DND-41 (cell line): ENCODE measurements around the gene UBD.

Experiments
- ATAC-seq: fragments of 200-7000 bp; cut with Tn5 transposase; 3 replicates; pipeline ENCODE4 v1.9.1; 2021; ENCODE audit warnings: low read depth; ENCODE audit not compliant: insufficient read depth
- DNase-seq: peaks from one replicate; pipeline ENCODE4 v3.0.0-alpha.2; 2020
- H2AFZ ChIP-seq: 2 replicates; pipeline ENCODE4 v1.6.0; 2012; ENCODE audit warnings: low read depth, low read length
- H3K27ac ChIP-seq: 2 replicates; pipeline ENCODE4 v1.5.1; 2012; ENCODE audit warnings: low read length, inconsistent platforms
- H3K27me3 ChIP-seq: fragments of 200-600 bp; sonication (generic); 2 replicates; pipeline ENCODE4 v1.6.0; 2012; ENCODE audit warnings: low read length, mild to moderate bottlenecking, inconsistent platforms; ENCODE audit not compliant: insufficient read depth, poor library complexity
- H3K36me3 ChIP-seq: 2 replicates; pipeline ENCODE4 v1.5.1; 2012; ENCODE audit warnings: low read length, inconsistent platforms; ENCODE audit not compliant: insufficient read depth
- H3K4me1 ChIP-seq: 2 replicates; pipeline ENCODE4 v1.5.1; 2012; ENCODE audit warnings: mild to moderate bottlenecking, low read length; ENCODE audit not compliant: insufficient read depth
- H3K4me2 ChIP-seq: 2 replicates; pipeline ENCODE4 v1.6.0; 2012; ENCODE audit warnings: mild to moderate bottlenecking, moderate library complexity, low read length, inconsistent platforms; ENCODE audit not compliant: insufficient read depth
- H3K4me3 ChIP-seq, 2 experiments: fragments of 200-600 bp in 1 of 2; shearing (Covaris generic) in 1 of 2; 2 replicates each; pipeline ENCODE4 v1.5.1; 2012 to 2016; ENCODE audit warnings: inconsistent platforms in 2 of 2, low read length in 2 of 2, mild to moderate bottlenecking in 2 of 2, low read depth in 1 of 2, moderate library complexity in 1 of 2
- H3K79me2 ChIP-seq: 2 replicates; pipeline ENCODE4 v1.6.0; 2012; ENCODE audit warnings: low read length, inconsistent platforms; ENCODE audit not compliant: insufficient read depth
- H3K9ac ChIP-seq: 2 replicates; pipeline ENCODE4 v1.6.0; 2012; ENCODE audit warnings: low read depth, mild to moderate bottlenecking, inconsistent platforms, low read length, moderate library complexity
- H3K9me3 ChIP-seq: 2 replicates; pipeline ENCODE4 v1.5.1; 2012; ENCODE audit warnings: low read length, moderate library complexity, mild to moderate bottlenecking, inconsistent platforms; ENCODE audit not compliant: insufficient read depth, severe bottlenecking
- H4K20me1 ChIP-seq: 2 replicates; pipeline ENCODE4 v1.6.0; 2012; ENCODE audit warnings: low read length; ENCODE audit not compliant: insufficient read depth
- CTCF ChIP-seq: IDR thresholded peaks from 2 replicates; pipeline ENCODE4 v1.5.1; 2012; ENCODE audit warnings: borderline replicate concordance, low read length, moderate library complexity, mild to moderate bottlenecking; ENCODE audit not compliant: poor library complexity, severe bottlenecking; ENCODE audit errors: extremely low read depth
- EZH2 ChIP-seq: IDR thresholded peaks from 3 replicates; pipeline ENCODE4 v1.6.1; 2012; ENCODE audit warnings: borderline replicate concordance, low read depth, mild to moderate bottlenecking, moderate library complexity, low read length, inconsistent platforms; ENCODE audit not compliant: severe bottlenecking

Gene UBD

GRCh38 chr6:29597184-29597583 lies 37.7 kb upstream of the UBD start:
- H3K9me3 ChIP-seq: no peaks in the 10 kb centered on the region
- ATAC-seq: no peak

GRCh38 chr6:29596381-29596900 lies 36.9 kb upstream of the UBD start:
- DNase-seq: no peak
- no peaks in the 10 kb centered on the region for H3K36me3 ChIP-seq
- H2AFZ ChIP-seq: no peak overlapping the region
- TF ChIP-seq EZH2 (no peak), CTCF (no peak)
- H3K4me1 ChIP-seq: no peaks in the 10 kb centered on the region
- no peak for ATAC-seq
- H3K4me3 ChIP-seq: no peak overlapping the region
- no peaks in the 10 kb centered on the region for H4K20me1 ChIP-seq
- no peaks in the 10 kb centered on the region for H3K79me2 ChIP-seq
- no peak overlapping the region for H3K27ac ChIP-seq
- peaks cover 15% of the 10 kb centered on the region for H3K27me3 ChIP-seq
- no peaks in the 10 kb centered on the region for H3K9me3 ChIP-seq
- no peak overlapping the region for H3K4me2 ChIP-seq
- no peak overlapping the region for H3K9ac ChIP-seq

More at GRCh38 chr6:29597184-29597583, 37.7 kb upstream of the UBD start:
- no peak overlapping the region for H3K4me2 ChIP-seq
- no peaks in the 10 kb centered on the region for H3K36me3 ChIP-seq
- H3K4me1 ChIP-seq: no peaks in the 10 kb centered on the region
- no peak for DNase-seq
- no peak for TF ChIP-seq EZH2
- TF ChIP-seq CTCF: no peak
- no peaks in the 10 kb centered on the region for H4K20me1 ChIP-seq
- no peak overlapping the region for H3K4me3 ChIP-seq
- no peaks in the 10 kb centered on the region for H3K79me2 ChIP-seq
- H3K27ac ChIP-seq: no peak overlapping the region
- no peak overlapping the region for H3K9ac ChIP-seq
- H3K27me3 ChIP-seq: peaks cover 10% of the 10 kb centered on the region
- H2AFZ ChIP-seq: no peak overlapping the region

- Histone ChIP-seq H3K9me3 (no peaks in the 10 kb centered on the region), H3K79me2 (no peaks in the 10 kb centered on the region), H2AFZ (no peak overlapping the region), H3K27me3 (peaks cover 15% of the 10 kb centered on the region), H3K36me3 (no peaks in the 10 kb centered on the region), H3K4me1 (no peaks in the 10 kb centered on the region), H3K4me2 (no peak overlapping the region), H4K20me1 (no peaks in the 10 kb centered on the region), H3K4me3 (no peak overlapping the region), H3K27ac (no peak overlapping the region), H3K9ac (no peak overlapping the region)
- DNase-seq (no peak), ATAC-seq (no peak)
- TF ChIP-seq EZH2 (no peak), CTCF (no peak)
These were observed 33.8 kb upstream of the UBD start for GRCh38 chr6:29593199-29593855.
